Measurements from ENCODE around the gene CDK8.
"Not testable (repeated sequence)": the region's sequence is repeated elsewhere in the genome, so short reads cannot be mapped to it uniquely, and the experiment has no call there.

CDK8 gene

DNA sequence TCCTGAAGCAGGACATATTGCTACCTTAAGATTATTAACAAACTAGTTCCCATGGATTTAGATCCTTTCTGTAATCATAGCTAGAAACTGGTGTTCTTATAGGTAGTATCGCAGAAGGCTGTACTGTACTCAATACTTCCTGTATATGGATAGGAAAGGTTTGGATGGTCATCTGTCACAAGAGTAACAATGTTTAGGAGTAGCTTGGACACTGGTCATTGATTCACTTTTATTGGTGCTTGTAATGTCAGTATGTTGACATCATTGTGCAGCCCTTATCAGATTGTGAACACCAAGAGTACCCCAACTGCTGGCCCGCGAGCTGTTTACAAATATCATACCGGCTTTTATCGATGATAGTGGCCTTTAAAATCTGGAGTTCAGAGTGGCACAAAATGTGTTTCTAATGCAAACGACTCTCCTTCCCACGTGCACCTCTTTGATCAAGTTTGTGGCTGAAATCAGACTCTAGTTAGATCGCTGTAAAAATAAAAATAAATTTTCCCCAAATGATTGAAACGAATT is 605 bp upstream of the CDK8 start:
- DNase-seq (ENCODE audit: low read depth, low spot score), result no peak

DNA sequence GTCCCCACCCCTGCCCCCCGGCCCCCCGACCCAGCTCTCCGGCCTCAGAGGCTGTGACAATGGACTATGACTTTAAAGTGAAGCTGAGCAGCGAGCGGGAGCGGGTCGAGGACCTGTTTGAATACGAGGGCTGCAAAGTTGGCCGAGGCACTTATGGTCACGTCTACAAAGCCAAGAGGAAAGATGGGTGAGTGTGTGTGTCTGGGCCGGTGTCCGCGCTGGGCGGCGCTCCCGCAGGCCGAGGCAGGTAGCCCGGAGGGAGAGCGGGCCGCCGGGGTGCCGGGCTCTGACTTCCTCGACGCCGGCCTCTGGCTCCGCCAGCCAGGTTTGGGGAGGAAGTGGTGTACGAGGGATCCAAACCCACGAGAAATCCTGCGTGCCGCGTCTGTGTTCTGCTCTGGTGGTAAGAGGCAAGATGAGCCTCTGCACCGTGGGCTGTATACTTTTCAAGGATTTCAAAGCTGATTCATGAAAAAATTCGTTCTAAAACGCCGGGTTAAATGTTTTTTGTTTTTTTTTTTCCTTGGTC is 718 bp downstream of the CDK8 start:
- DNase-seq (ENCODE audit: low read depth, low spot score), result peak; percentile 12

DNA sequence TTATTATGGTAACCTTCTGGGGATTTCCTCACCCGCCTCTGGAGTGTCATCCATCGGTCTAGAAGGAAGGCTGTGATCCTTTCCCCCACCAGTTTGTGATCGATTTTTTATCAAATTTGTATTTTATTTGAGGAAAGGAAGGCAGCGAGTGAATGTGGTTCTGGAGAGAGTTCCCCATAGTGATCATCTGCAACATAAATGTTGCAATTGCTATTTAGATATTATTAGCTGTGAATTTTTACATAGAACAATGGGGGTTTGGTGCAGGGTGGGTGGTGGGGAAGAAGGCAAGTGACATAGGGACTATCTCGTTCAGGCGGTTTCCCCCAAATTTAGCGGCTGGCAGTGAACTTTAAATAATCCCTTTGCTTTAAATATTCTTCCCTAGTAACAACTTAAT is 1.2 kb downstream of the CDK8 start:
- DNase-seq (ENCODE audit: low read depth, low spot score), result no peak

DNA sequence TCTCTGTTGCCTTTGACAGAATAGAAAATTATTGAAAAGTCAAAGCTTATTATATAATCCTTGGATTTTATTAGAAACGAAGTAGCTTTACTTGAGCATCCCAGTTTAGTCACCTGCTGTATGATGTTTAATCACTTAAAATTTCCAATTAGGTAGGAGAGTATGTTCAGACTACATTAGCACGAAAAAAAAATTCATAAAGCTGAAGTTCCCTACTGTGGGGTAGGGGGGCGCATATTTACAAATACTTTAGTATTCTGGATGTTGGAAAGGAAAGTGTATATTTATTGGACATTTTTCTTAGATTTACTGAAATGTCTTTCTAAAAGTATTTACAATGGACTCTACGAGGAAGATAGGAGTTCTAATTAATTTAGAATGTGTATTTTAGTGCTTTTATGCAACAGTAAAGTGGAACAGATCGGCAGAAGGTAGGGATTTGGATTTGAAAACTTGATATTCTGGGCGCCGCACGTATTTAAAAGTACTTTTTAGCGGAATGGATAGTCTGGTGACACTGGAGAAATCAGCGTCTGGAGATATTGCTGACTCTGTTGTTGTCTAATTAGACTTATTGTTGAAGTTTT is 1.9 kb downstream of the CDK8 start:
- no peak for DNase-seq (ENCODE audit: low read depth, low spot score)

DNA sequence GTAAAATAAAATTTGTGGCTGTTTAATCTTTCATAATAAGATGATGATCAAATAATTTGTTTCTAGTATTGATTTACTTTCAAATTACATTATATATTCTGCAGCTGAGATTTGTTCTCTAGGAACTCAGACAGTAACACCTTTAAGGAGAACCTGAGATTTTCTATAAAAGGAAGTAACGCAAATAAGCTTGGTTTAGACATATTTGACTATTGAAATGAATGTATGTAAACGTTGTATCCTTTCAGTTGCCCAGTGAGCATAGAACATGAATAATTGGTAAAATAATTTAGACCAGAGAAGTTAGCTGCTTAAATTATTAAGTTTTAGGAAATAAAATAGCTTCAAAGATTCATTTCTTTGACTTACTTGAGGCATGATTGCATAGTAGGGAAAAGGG is 3.1 kb downstream of the CDK8 start:
- DNase-seq (ENCODE audit: low read depth, low spot score), result no peak

DNA sequence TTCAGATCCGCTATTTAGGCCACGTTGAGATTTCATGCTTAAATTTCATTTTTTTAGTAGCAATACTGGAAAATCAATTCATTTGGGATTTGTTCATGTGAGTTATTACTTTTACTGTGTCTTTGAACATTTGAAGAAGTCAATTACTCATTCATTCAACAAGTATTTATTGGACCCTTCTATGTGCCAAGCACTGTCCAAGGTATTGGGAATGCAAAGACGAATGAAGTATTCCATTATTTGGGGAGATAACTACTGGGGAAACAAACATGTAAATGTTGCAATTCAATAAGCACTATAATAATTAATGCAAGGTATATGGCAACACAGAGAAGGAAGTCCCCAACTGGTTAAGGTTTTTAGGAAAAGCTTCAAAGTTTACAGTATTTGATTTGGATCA is 5.7 kb downstream of the CDK8 start:
- no peak for DNase-seq (ENCODE audit: low read depth, low spot score)

DNA sequence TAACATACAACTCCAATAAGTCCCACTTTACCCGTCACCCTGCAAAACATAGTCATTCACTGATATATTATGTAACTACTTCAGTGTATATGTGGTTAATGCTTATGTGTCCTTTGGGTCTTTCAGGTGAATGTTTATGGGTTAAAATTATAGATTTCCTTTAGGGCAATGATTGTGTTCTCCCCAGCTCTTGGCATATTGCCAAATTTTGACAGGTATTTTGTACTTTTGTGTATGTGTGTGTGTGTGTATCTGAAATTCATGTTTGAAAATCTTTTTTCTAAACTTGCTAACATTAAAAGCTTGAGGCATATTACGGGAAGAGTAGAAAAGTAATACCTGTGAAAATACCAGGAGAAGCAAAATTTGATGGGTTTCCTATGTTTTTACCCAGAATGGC is 8.2 kb downstream of the CDK8 start:
- DNase-seq (ENCODE audit: low read depth, low spot score), result no peak

DNA sequence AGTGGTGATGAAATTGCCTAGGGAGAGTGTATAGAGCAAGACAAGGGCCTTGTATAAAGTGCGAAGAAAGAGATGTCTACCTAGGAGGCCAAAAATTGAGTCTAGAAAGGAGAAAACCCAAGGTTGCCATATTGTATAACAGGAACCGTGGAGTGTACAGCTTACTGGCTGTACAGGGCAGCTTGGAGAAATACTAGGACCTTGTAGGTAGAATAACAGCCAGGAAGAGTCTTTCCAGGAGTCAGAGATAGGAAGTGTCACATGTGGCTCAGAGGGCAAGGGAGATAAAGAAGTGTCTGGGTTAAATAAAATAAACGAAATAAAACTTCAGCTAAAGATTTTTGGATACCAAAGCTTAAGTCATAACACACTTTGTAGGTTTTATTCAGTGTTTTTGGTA is 12.4 kb downstream of the CDK8 start:
- DNase-seq (ENCODE audit: low read depth, low spot score), result no peak

DNA sequence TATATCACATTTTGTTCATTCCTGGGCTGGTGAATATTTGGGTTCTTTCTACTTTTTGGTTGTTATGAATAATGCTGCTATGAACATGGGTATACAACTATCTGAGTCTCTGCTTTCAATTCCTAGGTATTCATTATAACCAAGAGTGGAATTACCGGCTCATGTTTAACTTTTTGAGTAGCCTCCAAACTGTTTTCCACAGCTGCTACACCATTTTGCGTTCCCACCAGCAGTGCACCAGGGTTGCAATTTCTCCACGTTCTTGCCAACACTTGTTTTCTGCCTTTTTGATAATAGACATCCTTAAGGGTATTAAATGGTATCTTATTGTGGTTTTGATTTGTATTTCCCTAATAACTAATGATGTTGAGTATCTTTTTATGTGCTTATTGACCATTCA is 16.8 kb downstream of the CDK8 start:
- DNase-seq (ENCODE audit: low read depth, low spot score), result no peak

DNA sequence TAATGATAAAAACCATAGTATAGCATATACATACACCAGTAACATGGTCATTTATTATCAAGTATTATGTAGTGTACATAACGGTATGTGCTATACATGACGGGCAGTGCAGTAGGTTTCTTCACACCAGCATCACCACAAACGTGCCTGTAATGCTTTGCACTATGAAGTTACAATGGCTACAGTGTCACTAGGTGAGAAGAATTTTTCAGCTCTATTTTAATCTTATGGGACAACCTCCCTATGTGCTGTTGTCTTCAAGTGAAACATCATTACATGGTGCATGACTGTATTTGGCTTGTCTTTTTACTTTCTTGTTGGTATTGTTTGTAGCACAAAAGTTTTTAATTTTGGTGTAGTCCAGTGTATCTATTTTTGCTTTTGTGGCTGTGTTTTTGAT is 18.7 kb downstream of the CDK8 start:
- no peak for DNase-seq (ENCODE audit: low read depth, low spot score)

DNA sequence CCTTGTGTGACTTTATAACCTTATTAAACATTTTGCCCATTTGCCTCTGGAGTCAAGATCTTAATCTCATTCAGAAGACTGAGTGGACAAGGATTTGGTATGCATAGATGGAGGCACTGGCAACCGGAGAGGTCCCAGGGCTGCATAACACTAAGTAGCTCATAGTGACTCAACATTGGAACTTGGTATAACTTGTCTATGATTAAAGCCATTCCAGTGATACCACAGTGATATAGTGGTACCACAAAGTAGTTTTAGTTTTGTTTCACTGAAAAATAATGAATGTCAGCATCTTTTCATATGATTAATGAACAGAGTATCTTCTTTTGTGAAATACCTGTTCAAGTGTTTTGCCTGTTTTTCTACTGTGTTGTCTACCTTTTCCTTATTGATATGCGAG is 26.4 kb downstream of the CDK8 start:
- no peak for DNase-seq (ENCODE audit: low read depth, low spot score)

DNA sequence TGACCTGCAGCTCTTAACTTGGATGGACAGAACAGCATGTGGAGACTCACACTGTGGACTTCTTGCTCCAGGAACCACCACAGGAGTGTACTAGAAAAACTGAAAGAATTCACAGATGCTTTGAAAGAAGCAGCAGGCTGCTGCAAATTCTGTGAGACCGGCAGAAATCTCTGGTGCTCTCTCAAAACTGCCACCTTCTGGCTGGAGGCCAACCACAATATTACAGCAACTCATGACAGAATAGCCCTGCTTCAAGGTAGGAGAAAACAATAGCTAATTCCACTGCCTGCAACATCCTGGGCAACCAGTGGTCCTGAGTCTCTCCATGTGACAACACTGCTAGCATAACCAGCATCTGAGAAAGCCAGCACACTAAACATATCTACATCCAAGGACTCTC is 26.9 kb downstream of the CDK8 start:
- no peak for DNase-seq (ENCODE audit: low read depth, low spot score)

DNA sequence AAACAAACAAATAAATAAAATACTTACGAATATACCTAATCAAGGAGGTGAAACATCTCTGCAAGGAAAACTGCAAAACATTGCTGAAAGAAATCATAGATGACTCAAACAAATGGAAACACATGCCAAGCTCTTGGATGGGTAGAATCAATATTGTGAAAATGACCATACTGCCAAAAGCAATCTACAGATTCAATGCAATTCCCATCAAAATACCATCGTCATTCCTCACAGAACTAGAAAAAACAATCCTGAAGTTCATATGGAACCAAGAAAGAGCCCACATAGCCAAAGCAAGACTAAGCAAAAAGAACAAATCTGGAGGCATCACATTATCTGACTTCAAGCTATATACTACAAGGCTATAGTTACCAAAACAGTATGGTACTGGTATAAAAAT is 32.0 kb downstream of the CDK8 start:
- not testable (repeated sequence) for DNase-seq (ENCODE audit: low read depth, low spot score)

DNA sequence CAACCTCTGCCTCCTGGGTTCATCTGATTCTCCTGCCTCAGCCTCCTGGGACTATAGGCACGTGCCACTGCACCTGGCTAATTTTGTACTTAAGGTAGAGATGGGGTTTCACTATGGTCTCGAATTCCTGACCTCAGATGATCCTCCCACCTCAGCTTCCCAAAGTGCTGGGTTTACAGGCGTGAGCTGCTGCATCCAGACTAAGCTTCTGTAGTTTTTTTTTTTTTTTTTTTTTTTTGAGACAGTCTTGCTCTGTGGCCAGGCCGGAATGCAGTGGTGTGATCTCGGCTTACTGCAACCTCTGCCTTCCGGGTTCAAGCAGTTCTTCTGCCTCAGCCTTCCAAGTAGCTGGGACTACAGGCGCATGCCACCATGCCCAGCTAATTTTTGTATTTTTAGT is 34.9 kb downstream of the CDK8 start:
- not testable (repeated sequence) for DNase-seq (ENCODE audit: low read depth, low spot score)

DNA sequence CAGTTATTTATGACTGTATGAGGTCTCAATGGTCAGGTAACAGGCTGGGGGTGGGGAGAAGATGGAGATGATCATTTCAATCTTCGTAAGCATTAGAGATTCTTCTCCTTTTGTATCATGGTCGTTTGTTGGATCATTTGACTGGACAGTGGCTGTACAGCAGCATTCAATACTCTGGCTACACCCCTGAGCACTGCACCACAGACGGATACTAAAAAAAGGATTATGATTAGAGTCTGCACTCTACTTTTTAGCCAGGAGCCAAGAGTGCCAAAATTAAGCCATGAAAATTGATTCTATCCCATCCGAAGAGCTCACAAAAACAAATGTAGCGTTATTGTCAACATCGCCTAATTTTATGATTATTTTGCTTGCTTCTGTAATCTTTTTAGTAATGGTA is 41.9 kb downstream of the CDK8 start:
- DNase-seq (ENCODE audit: low read depth, low spot score), result no peak

DNA sequence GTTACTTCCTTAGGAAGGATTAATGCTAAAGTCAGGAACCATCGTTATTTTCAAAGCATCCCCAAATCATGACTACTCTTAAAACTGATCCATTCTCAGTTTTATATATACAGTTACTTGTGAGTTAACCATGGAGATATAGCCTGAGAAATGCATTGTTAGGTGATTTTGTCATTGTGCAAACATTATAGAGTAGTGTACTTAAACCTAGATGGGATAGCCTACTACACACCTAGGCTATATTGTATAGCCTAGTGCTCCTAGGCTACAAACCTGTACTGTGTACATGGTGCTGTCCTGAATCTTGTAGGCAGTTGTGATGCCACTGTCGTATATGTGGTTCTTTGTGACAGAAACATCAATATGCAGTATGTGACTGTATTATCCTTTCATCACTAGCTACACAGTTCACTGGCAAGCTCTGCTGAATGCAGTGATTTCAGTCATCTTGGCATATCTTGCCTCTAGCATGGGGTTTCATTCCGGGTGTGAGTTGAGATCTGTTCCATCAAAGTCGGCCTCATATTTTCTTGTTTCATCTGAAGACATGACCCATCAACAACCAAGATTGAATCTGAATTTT is 45.3 kb downstream of the CDK8 start:
- no peak for DNase-seq (ENCODE audit: low read depth, low spot score)

DNA sequence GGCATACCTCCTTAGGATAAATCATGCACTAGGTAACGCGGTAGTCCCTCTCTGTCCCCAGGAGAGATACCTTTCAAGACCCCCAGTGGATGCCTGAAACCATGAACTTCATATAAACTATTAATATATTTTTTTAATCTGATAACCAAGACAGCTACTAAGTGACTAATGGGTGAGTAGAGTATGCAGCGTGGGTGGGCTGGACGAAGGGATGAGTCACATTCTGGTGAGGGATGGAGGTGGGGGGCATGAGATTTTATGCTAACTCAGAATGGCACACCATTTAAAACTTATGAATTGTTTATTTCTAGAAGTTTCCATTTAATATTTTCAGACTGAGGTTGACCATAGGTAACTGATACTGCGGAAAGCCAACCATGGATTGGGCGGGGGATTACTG is 46.2 kb downstream of the CDK8 start:
- no peak for DNase-seq (ENCODE audit: low read depth, low spot score)

DNA sequence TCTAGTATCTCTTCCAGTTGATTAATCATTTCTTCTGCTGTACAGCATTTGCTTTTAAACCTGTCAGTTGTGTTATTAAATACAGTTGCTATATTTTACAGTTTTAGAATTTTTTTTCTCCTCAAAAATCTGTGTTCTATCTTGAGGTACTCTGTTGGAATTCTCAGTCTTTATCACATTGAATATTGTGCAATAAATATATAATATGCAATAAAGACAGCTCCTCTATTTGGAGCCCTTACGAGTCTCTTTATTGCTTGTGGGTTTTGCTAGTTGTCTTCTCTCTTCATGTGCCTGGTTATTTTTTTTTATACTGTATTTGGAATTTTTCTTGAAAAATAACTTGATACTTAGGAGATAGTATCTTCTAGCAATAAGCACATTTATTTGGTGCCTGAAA is 51.7 kb downstream of the CDK8 start:
- no peak for DNase-seq (ENCODE audit: low read depth, low spot score)

DNA sequence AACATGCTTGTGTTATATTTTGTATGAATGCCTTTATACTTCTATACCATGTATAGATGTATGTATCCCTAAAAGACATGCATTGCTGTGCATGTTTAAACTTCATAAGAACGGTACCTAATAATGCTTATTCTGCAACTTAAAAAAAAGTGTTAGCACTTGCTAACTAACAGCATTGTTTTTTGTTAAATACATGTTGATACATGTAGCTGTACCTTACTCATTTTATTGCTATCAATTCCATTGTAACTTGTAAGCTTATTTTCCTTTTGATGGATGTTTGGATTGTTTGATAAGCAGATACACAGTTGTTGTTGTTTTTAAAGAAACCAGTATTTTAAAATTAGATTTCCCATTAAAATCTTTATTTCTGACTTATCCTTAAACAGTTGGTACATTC is 53.8 kb downstream of the CDK8 start:
- DNase-seq (ENCODE audit: low read depth, low spot score), result no peak

DNA sequence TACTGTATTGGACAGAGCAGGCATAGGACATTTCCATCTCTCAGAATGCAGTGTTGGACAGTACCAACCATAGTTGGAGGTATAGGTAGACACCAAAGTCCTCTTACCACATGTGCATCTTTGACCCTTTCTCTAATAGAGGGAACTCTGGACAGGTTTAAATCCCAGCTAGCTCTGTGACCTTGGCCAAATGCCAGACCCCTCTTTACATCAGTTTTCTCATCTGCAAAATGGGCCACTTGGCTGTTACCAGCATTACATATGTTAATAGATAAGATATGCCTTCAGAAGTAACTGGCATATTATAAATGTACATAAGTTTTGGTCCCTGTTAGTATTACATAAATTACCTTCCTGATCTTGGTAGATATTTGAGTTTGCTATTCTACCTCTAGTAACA is 54.3 kb downstream of the CDK8 start:
- DNase-seq (ENCODE audit: low read depth, low spot score), result no peak

DNA sequence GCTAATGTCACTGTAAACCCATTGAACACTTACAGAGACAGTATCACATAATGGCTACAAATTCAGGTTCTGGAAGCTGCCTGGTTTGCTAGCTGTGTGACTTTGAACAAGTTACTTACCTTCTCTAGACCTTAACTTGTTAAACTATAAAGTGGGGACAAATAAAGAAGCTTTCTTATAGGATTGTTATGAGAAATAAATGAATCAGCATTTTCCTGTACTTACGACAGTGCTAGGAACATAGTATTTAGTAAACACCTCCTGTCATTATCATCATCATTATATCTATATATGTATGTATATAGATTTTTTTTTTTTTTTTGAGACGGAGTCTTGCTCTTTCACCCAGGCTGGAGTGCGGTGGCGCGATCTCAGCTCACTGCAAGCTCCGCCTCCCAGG is 54.9 kb downstream of the CDK8 start:
- no peak for DNase-seq (ENCODE audit: low read depth, low spot score)

DNA sequence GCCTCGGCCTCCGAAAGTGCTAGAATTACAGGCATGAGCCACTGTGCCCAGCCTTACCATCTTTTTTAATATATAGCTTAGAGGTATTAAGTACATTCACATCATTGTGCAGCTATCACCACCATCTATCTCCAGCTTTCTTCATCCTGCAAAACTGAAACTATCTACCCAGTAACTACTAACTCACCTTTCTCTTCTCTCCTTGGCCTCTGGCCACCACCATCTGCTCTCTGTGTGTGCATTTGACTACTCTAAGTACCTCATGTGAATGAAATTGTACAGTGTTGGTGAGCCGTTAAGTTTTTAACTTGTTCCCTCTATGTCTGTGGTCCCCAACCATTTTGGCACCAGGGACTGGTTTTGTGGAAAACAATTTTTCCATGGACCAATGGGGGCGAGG is 56.1 kb downstream of the CDK8 start:
- no peak for DNase-seq (ENCODE audit: low read depth, low spot score)

DNA sequence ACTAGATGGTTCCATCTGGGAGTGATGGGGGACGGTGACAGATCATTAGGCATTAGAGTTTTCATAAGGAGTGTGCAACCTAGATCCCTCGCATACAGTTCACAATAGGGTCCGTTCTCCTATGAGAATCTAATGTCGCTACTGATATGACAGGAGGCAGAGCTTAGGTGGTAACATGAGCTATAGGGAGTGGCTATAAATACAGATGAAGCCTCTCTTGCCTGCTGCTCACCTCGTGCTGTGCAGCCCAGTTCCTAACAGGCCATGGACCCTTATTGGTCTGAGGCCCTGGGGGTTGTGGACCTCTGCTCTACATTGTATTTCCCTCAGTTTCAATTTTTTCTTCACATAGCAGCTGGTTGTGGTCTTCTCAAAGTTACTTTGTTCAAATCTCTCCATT is 56.5 kb downstream of the CDK8 start:
- DNase-seq (ENCODE audit: low read depth, low spot score), result no peak

DNA sequence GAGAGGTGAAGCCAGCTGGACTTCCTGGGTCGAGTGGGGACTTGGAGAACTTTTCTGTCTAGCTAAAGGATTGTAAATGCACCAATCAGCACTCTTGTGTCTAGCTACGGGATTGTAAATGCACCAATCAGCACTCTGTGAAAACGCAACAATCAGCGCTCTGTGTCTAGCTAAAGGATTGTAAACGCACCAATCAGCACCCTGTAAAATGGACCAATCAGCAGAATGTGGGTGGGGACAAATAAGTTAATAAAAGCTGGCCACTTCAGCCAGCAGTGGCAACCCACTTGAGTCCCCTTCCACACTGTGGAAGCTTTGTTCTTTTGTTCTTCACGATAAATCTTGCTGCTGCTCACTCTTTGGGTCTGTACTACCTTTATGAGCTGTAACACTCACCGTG is 58.1 kb downstream of the CDK8 start:
- not testable (repeated sequence) for DNase-seq (ENCODE audit: low read depth, low spot score)
